Measurements from ENCODE around the gene ERICH6B. TPM values are rescaled to one million over a fixed set of nuclear protein-coding genes. Genes with fewer than 3 reads are reported as not detected.

ERICH6B gene
- total and polyA plus RNA-seq, 3 donors from 2014 or later: 2.4 to 6.9 (median 2.4) TPM

DNA sequence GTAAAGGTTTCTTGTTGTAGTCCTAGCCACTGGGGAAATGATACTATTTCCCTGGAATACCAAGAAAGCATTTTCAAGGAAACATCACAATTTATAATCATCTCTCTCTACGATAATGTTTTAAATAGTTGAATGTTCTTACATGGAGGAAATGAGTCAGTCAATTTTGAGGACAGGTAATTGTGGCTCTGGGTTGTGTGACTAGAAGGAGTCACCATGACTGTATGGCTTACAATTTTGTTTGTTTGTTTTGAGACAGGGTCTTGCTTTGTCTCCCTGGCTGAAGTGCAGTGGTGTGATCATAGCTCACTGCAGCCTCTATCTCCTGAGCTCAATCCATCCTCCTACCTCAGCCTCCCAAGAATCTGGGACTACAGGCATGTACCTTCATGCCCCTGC is 103.4 kb downstream of the ERICH6B start:
- H3K9me3 ChIP-seq: no peaks in the 10 kb centered on the region
- WGBS, 2 donors: 79 to 82% methylated on average over 1 of the region's 1 CpG
- intact Hi-C loops (cut with DNase I; ENCODE audit: low total_unique reads): no loop called here
- no peaks in the 10 kb centered on the region for H3K4me1 ChIP-seq
- H3K27me3 ChIP-seq: no peaks in the 10 kb centered on the region
- TF ChIP-seq POLR2A (IDR thresholded peaks at IDR 0.05): no peak
- TF ChIP-seq, protein P1, sequence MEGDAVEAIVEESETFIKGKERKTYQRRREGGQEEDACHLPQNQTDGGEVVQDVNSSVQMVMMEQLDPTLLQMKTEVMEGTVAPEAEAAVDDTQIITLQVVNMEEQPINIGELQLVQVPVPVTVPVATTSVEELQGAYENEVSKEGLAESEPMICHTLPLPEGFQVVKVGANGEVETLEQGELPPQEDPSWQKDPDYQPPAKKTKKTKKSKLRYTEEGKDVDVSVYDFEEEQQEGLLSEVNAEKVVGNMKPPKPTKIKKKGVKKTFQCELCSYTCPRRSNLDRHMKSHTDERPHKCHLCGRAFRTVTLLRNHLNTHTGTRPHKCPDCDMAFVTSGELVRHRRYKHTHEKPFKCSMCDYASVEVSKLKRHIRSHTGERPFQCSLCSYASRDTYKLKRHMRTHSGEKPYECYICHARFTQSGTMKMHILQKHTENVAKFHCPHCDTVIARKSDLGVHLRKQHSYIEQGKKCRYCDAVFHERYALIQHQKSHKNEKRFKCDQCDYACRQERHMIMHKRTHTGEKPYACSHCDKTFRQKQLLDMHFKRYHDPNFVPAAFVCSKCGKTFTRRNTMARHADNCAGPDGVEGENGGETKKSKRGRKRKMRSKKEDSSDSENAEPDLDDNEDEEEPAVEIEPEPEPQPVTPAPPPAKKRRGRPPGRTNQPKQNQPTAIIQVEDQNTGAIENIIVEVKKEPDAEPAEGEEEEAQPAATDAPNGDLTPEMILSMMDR (IDR thresholded peaks at IDR 0.05): no peak
- no peak for DNase-seq
- no peaks in the 10 kb centered on the region for H3K36me3 ChIP-seq (ENCODE audit: low read depth, missing control alignments)
- no peak overlapping the region for H3K27ac ChIP-seq
- H3K4me3 ChIP-seq: no peak overlapping the region

DNA sequence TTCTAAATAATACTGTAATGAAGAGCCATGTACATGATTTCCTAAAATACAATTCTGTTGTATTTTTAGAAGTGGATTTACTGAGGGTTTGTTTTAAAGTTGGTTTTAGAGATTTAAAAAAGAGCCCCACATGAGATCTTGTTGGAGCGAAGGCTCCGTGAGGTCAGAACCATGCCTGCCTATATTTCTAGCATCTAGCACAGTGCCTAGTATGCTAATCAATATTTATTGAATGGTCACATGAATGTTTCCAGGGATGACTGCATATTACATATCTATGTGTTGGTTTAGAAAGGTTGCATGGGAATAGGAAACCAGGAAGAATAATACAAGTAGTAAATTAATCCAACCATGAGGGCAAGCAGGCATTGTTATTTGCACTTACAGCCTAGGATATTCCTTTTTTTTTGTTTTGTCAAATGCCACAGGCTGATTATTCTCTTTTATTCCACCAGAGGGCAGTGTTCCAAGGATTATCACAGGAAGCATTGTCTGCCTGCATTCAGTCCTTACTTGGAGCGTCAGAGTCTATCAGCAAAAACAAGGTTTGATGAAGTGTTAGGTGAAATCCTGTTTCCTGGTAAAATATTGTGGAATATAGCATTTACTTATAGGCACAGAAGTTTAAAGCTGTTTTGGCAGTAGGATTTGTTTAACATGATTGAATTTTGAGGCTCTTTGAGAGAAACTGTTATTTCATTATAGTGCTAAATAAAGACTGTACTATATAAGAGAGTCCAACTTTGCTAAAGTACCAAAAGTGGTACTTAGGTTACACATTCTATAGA is 104.0 kb downstream of the ERICH6B start:
- Histone ChIP-seq H3K27ac (no peak overlapping the region), H3K36me3 (ENCODE audit: low read depth, missing control alignments) (no peaks in the 10 kb centered on the region), H3K27me3 (no peaks in the 10 kb centered on the region), H3K4me1 (no peaks in the 10 kb centered on the region), H3K4me3 (no peak overlapping the region), H3K9me3 (no peaks in the 10 kb centered on the region)
- DNase-seq: peak; percentile 58
- intact Hi-C loops (cut with DNase I; ENCODE audit: low total_unique reads): no loop called here
- TF ChIP-seq, protein P1 (IDR thresholded peaks at IDR 0.05): peak; percentile 88 to 94 (median 88)
- TF ChIP-seq POLR2A (IDR thresholded peaks at IDR 0.05): no peak
- WGBS, 2 donors: 74 to 78% methylated on average over 3 of the region's 3 CpGs

DNA sequence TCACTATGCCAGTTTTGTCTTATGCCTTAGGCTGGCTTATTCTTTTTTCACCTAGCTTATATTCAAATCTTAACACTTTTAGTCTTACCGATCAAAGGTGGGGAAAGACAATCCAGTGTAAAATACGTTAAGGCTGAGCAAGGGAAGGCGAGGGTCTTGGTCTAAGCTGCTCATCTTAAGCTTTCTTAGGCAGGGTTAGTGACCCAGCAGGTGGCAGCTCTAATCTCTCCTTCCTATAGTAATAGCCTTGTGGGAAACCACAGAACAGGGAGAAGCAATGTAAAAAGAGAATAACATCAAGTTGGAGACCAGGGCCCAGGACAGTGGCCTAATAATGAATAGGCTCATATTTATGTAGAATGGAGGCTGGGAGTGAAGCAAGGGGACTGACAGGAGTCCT is 104.9 kb downstream of the ERICH6B start:
- Histone ChIP-seq H3K4me3 (no peak overlapping the region), H3K36me3 (ENCODE audit: low read depth, missing control alignments) (no peaks in the 10 kb centered on the region), H3K27me3 (no peaks in the 10 kb centered on the region), H3K4me1 (no peaks in the 10 kb centered on the region), H3K9me3 (no peaks in the 10 kb centered on the region), H3K27ac (no peak overlapping the region)
- TF ChIP-seq, protein P1 (IDR thresholded peaks at IDR 0.05): no peak
- intact Hi-C loops (cut with DNase I; ENCODE audit: low total_unique reads): no loop called here
- DNase-seq: no peak
- WGBS, 2 donors: 87 to 88% methylated on average over 3 of the region's 3 CpGs

DNA sequence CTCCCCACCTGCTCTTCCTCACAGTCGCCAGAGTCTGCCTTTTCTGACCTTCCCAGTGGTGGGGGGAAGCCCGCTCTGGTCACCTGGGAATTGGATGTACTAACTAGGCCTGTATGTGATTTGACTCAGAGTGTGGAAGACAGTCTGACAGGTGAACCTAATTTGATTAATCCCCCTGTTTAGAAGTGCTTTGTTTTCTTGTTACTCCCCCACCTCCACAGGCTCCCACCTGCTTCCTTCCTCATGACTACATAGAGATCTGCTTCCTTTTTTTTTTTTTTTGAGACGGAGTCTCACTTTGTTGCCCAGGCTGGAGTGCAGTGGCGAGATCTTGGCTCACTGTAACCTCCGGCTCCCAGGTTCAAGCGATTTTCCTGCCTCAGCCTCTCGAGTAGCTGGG is 106.8 kb downstream of the ERICH6B start:
- H3K4me1 ChIP-seq: no peaks in the 10 kb centered on the region
- H3K36me3 ChIP-seq (ENCODE audit: low read depth, missing control alignments): no peaks in the 10 kb centered on the region
- TF ChIP-seq, protein P1 (IDR thresholded peaks at IDR 0.05): no peak
- no peak for TF ChIP-seq POLR2A (IDR thresholded peaks at IDR 0.05)
- H3K4me3 ChIP-seq: no peak overlapping the region
- no peak overlapping the region for H3K27ac ChIP-seq
- intact Hi-C loops (cut with DNase I; ENCODE audit: low total_unique reads): no loop called here
- no peaks in the 10 kb centered on the region for H3K9me3 ChIP-seq
- no peak for DNase-seq
- H3K27me3 ChIP-seq: no peaks in the 10 kb centered on the region
- WGBS, 2 donors: 84 to 85% methylated on average over 7 of the region's 7 CpGs

DNA sequence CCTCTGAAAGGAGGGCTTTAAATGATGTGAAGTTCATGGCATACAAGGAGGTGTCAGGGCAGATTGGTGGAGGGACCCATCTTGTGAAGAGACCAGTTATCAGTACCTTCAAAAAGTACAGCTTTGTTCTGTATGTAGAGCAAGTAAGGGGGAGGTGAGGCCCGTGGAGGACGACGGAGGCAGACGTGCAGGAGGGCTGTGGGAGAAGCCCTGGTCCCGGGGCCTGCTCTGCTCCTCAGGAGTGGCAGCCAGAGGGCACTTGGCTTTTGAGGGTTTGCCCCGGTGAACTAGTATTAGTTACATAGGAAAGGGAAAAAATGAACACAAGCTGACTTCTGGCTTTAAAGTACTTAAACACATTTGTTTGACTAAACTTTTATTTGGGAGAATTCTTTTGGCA is 108.7 kb downstream of the ERICH6B start:
- H3K36me3 ChIP-seq (ENCODE audit: low read depth, missing control alignments): no peaks in the 10 kb centered on the region
- WGBS, 2 donors: 62 to 65% methylated on average over 6 of the region's 6 CpGs
- H3K27ac ChIP-seq: no peak overlapping the region
- intact Hi-C loops (cut with DNase I; ENCODE audit: low total_unique reads): no loop called here
- no peaks in the 10 kb centered on the region for H3K9me3 ChIP-seq
- H3K4me3 ChIP-seq: no peak overlapping the region
- TF ChIP-seq, protein P1 (IDR thresholded peaks at IDR 0.05): no peak
- no peak for TF ChIP-seq POLR2A (IDR thresholded peaks at IDR 0.05)
- no peaks in the 10 kb centered on the region for H3K4me1 ChIP-seq
- H3K27me3 ChIP-seq: no peaks in the 10 kb centered on the region
- peak; percentile 57 for DNase-seq

Data from testis (tissue), 3 donors.